H9 (cell line): Measurements from ENCODE around the gene RBFOX1. TPM values are rescaled to one million over a fixed set of nuclear protein-coding genes. Genes with fewer than 3 reads are reported as not detected.

Source experiments
- DNase-seq: peaks from one replicate; pipeline ENCODE4 v3.0.0-alpha.2; 2017
- H2AFZ ChIP-seq: one replicate; pipeline ENCODE4 v1.6.1; 2013; ENCODE audit warnings: mild to moderate bottlenecking, low read length, control low read depth, moderate library complexity
- H2AK5ac ChIP-seq: 2 replicates; pipeline ENCODE4 v1.6.1; 2013; ENCODE audit warnings: low read length, control low read depth, mixed read lengths; ENCODE audit not compliant: insufficient read length
- H2BK120ac ChIP-seq: one replicate; pipeline ENCODE4 v1.6.1; 2013; ENCODE audit warnings: low read depth, mild to moderate bottlenecking, low read length, control low read depth, inconsistent platforms; ENCODE audit not compliant: poor library complexity, severe bottlenecking
- H2BK12ac ChIP-seq: 2 replicates; pipeline ENCODE4 v1.6.1; 2013; ENCODE audit warnings: low read length, control low read depth, mixed read lengths, low read depth; ENCODE audit not compliant: insufficient read length
- H2BK15ac ChIP-seq: 2 replicates; pipeline ENCODE4 v1.6.1; 2013; ENCODE audit warnings: low read depth, low read length, control low read depth
- H2BK20ac ChIP-seq: one replicate; pipeline ENCODE4 v1.6.1; 2013; ENCODE audit warnings: low read depth, mild to moderate bottlenecking, low read length, control low read depth, inconsistent platforms; ENCODE audit not compliant: poor library complexity, severe bottlenecking
- H2BK5ac ChIP-seq: 2 replicates; pipeline ENCODE4 v1.6.1; 2013; ENCODE audit warnings: low read length, control low read depth, mixed read lengths; ENCODE audit not compliant: insufficient read length
- H3K14ac ChIP-seq: 2 replicates; pipeline ENCODE4 v1.6.1; 2013; ENCODE audit warnings: low read length, control low read depth; ENCODE audit not compliant: insufficient read depth
- H3K18ac ChIP-seq: 2 replicates; pipeline ENCODE4 v1.6.1; 2013; ENCODE audit warnings: low read depth, mild to moderate bottlenecking, mixed read lengths, low read length, control low read depth; ENCODE audit not compliant: insufficient read length
- H3K23ac ChIP-seq: 2 replicates; pipeline ENCODE4 v1.6.1; 2013; ENCODE audit warnings: low read length, control low read depth, mixed read lengths, low read depth; ENCODE audit not compliant: insufficient read length
- H3K23me2 ChIP-seq: 2 replicates; pipeline ENCODE4 v1.6.1; 2013; ENCODE audit warnings: low read depth, mild to moderate bottlenecking, mixed read lengths, low read length, control low read depth; ENCODE audit not compliant: insufficient read length, poor library complexity, severe bottlenecking
- H3K27ac ChIP-seq: 2 replicates; pipeline ENCODE4 v1.5.1; 2013; ENCODE audit warnings: low read length, control low read depth, mixed read lengths, low read depth; ENCODE audit not compliant: insufficient read length
- H3K27me3 ChIP-seq: 2 replicates; pipeline ENCODE4 v1.6.1; 2013; ENCODE audit warnings: low read length, control low read depth, inconsistent platforms; ENCODE audit not compliant: insufficient read depth
- H3K4ac ChIP-seq: 2 replicates; pipeline ENCODE4 v1.6.1; 2013; ENCODE audit warnings: low read depth, mild to moderate bottlenecking, control low read depth, inconsistent platforms, low read length, moderate library complexity
- H3K4me1 ChIP-seq: 2 replicates; pipeline ENCODE4 v1.6.1; 2013; ENCODE audit warnings: low read length, control low read depth, inconsistent platforms; ENCODE audit not compliant: insufficient read depth
- H3K4me2 ChIP-seq: 2 replicates; pipeline ENCODE4 v1.6.1; 2013; ENCODE audit warnings: low read length, control low read depth, mixed read lengths; ENCODE audit not compliant: insufficient read length, insufficient read depth
- H3K56ac ChIP-seq: 2 replicates; pipeline ENCODE4 v1.6.1; 2013; ENCODE audit warnings: low read depth, mild to moderate bottlenecking, mixed read lengths, low read length, control low read depth; ENCODE audit not compliant: insufficient read length
- H3K79me1 ChIP-seq: 2 replicates; pipeline ENCODE4 v1.6.1; 2013; ENCODE audit warnings: low read depth, mild to moderate bottlenecking, moderate library complexity, low read length, control low read depth, inconsistent platforms; ENCODE audit not compliant: insufficient read depth, poor library complexity, severe bottlenecking
- H3K79me2 ChIP-seq: 2 replicates; pipeline ENCODE4 v1.6.1; 2013; ENCODE audit warnings: low read length, control low read depth, inconsistent platforms; ENCODE audit not compliant: insufficient read depth
- H3K9ac ChIP-seq: 2 replicates; pipeline ENCODE4 v1.6.1; 2013; ENCODE audit warnings: low read length, control low read depth, mixed read lengths; ENCODE audit not compliant: insufficient read length; ENCODE audit errors: extremely low read depth
- H3K9me3 ChIP-seq: one replicate; pipeline ENCODE4 v1.6.1; 2013; ENCODE audit warnings: low read depth, low read length, inconsistent platforms; ENCODE audit not compliant: control insufficient read depth
- H3T11ph ChIP-seq: one replicate; pipeline ENCODE4 v1.6.1; 2013; ENCODE audit warnings: mild to moderate bottlenecking, low read length, control low read depth, inconsistent platforms
- H4K20me1 ChIP-seq: one replicate; pipeline ENCODE4 v1.6.1; 2013; ENCODE audit not compliant: control insufficient read depth, insufficient read length, insufficient read depth
- H4K5ac ChIP-seq: 2 replicates; pipeline ENCODE4 v1.6.1; 2013; ENCODE audit warnings: low read depth, mild to moderate bottlenecking, mixed read lengths, low read length, control low read depth; ENCODE audit not compliant: insufficient read length
- H4K8ac ChIP-seq: replicated peaks from 2 replicates; pipeline ENCODE4 v1.6.1; 2013; ENCODE audit warnings: low read length, control low read depth, mixed read lengths, low read depth; ENCODE audit not compliant: insufficient read length
- H4K91ac ChIP-seq: 2 replicates; pipeline ENCODE4 v1.6.1; 2013; ENCODE audit warnings: low read depth, mild to moderate bottlenecking, moderate library complexity, mixed read lengths, low read length, control low read depth; ENCODE audit not compliant: insufficient read length
- H3K27ac Mint-ChIP-seq, 3 experiments: 2 replicates in 2 of 3; 3 replicates in 1 of 3; pipeline ENCODE4 v1.8.0; 2020 to 2021; ENCODE audit warnings: mixed read lengths in 3 of 3, mild to moderate bottlenecking in 1 of 3, moderate library complexity in 1 of 3
- H3K27me3 Mint-ChIP-seq: 2 replicates; pipeline ENCODE4 v1.8.0; 2021; ENCODE audit warnings: low read depth, mild to moderate bottlenecking, moderate library complexity, mixed read lengths
- H3K36me3 Mint-ChIP-seq, 3 experiments: 2 replicates in 2 of 3; 3 replicates in 1 of 3; pipeline ENCODE4 v1.8.0; 2020 to 2021; ENCODE audit warnings: low read depth in 3 of 3, mixed read lengths in 3 of 3; ENCODE audit not compliant: insufficient read depth in 1 of 3
- H3K4me1 Mint-ChIP-seq, 2 experiments: 2 replicates each; pipeline ENCODE4 v1.8.0; 2020; ENCODE audit warnings: mixed read lengths in 2 of 2
- H3K4me3 Mint-ChIP-seq, 2 experiments: 2 replicates in 1 of 2; 3 replicates in 1 of 2; pipeline ENCODE4 v1.8.0; 2020 to 2021; ENCODE audit warnings: mild to moderate bottlenecking in 2 of 2, mixed read lengths in 2 of 2, moderate library complexity in 1 of 2
- H3K9me3 Mint-ChIP-seq, 2 experiments: 2 replicates in 1 of 2; 3 replicates in 1 of 2; pipeline ENCODE4 v1.8.0; 2020; ENCODE audit warnings: mild to moderate bottlenecking in 2 of 2, mixed read lengths in 2 of 2, moderate library complexity in 1 of 2
- WGBS: extraction: QIAGEN DNeasy Blood & Tissue Kit; methylation state at CpG from one replicate; pipeline ENCODE4 v1.1.7; 2013; ENCODE audit warnings: missing lambda C conversion rate, low lambda C conversion rate, mixed read lengths; ENCODE audit not compliant: insufficient read length; ENCODE audit errors: extremely low coverage; 5-methylcytosine and 5-hydroxymethylcytosine counted together
- total RNA-seq: library from RNA; stranded (reverse); gene quantifications from 2 replicates; pipeline ENCODE4 v1.2.1, GENCODE V29; 2021
- TF ChIP-seq, protein P1 (sequence below): fragments of 200-600 bp; sonication (generic); conservative IDR thresholded peaks from 3 replicates; pipeline ENCODE4 v1.8.0; 2021; ENCODE audit warnings: antibody characterized with exemption, mild to moderate bottlenecking

RBFOX1 gene
- total RNA-seq, 1 experiment from 2014 or later: 2.0 TPM

DNA sequence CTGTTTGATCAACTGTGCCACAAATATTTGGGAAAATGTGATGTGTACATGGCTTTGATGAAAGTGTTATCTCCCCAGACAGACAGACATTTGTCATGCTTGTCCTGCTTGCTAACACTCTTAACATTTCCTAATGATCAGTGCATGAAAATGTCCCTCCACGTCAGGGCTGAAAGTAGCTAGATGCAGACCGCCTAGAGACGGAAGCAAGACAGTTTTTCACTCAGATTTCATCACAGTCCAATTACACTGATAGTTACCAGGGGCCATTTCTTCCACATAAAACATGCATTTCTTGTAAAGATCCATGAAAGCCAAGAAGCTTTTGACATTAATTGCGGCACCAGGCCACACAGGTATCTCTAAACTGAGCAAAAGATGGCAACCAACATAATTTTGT lies 347.7 kb downstream of the RBFOX1 start:
- Histone ChIP-seq H2BK5ac (no peak overlapping the region), H3K79me1 (no peaks in the 10 kb centered on the region), H3K14ac (no peak overlapping the region), H3T11ph (no peak overlapping the region), H3K56ac (no peak overlapping the region), H2BK20ac (no peak overlapping the region), H3K4me2 (no peak overlapping the region), H2AK5ac (no peak overlapping the region), H4K91ac (no peak overlapping the region), H3K9ac (no peak overlapping the region), H3K79me2 (no peaks in the 10 kb centered on the region), H2AFZ (no peak overlapping the region), H3K23me2 (no peaks in the 10 kb centered on the region), H3K18ac (no peak overlapping the region), H3K9me3 (no peaks in the 10 kb centered on the region), H2BK120ac (no peak overlapping the region), H3K27me3 (no peaks in the 10 kb centered on the region), H3K23ac (no peak overlapping the region), H3K4me1 (no peaks in the 10 kb centered on the region; the same call in 1 of the 2 replicates), H4K8ac (no peak overlapping the region), H2BK12ac (no peak overlapping the region), H3K27ac (no peak overlapping the region), H2BK15ac (no peak overlapping the region), H4K5ac (no peak overlapping the region), H3K4ac (no peak overlapping the region), H4K20me1 (no peaks in the 10 kb centered on the region)
- TF ChIP-seq, protein P1, sequence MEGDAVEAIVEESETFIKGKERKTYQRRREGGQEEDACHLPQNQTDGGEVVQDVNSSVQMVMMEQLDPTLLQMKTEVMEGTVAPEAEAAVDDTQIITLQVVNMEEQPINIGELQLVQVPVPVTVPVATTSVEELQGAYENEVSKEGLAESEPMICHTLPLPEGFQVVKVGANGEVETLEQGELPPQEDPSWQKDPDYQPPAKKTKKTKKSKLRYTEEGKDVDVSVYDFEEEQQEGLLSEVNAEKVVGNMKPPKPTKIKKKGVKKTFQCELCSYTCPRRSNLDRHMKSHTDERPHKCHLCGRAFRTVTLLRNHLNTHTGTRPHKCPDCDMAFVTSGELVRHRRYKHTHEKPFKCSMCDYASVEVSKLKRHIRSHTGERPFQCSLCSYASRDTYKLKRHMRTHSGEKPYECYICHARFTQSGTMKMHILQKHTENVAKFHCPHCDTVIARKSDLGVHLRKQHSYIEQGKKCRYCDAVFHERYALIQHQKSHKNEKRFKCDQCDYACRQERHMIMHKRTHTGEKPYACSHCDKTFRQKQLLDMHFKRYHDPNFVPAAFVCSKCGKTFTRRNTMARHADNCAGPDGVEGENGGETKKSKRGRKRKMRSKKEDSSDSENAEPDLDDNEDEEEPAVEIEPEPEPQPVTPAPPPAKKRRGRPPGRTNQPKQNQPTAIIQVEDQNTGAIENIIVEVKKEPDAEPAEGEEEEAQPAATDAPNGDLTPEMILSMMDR: no peak
- Mint-ChIP-seq H3K27me3 (no peaks in the 10 kb centered on the region), H3K27ac (no peak overlapping the region), H3K9me3 (no peaks in the 10 kb centered on the region), H3K36me3 (no peaks in the 10 kb centered on the region), H3K4me3 (no peak overlapping the region), H3K4me1 (peaks cover 14% of the 10 kb centered on the region in 2 experiments; a peak in 3 of 4 replicates)
- no peak for DNase-seq
- no CpG with 5 or more reads among the region's 4 CpGs for WGBS
